Measurements from ENCODE around the gene CYRIA.

CYRIA gene

DNA sequence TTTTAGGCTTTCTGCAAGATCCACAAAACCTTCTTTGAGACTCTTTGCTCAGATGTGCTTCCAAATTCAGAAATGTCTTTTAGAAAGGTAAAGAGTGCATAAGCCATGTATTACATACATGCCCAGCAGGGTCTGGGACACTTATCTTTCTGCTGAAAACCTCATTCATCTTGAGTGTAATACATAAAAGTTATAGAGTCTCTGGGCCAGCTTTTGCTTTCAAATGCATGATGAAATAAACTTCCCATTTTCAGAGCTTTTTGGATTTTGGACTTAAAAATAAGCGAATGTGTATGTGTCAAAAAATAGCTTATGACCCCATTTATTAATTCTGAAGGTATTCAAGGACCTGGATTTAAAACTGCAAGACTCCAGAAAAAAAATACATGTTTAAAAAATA lies 8.0 kb downstream of the CYRIA start:
- DNase-seq (ENCODE audit: low read depth), result no peak
- TF ChIP-seq, protein P1, sequence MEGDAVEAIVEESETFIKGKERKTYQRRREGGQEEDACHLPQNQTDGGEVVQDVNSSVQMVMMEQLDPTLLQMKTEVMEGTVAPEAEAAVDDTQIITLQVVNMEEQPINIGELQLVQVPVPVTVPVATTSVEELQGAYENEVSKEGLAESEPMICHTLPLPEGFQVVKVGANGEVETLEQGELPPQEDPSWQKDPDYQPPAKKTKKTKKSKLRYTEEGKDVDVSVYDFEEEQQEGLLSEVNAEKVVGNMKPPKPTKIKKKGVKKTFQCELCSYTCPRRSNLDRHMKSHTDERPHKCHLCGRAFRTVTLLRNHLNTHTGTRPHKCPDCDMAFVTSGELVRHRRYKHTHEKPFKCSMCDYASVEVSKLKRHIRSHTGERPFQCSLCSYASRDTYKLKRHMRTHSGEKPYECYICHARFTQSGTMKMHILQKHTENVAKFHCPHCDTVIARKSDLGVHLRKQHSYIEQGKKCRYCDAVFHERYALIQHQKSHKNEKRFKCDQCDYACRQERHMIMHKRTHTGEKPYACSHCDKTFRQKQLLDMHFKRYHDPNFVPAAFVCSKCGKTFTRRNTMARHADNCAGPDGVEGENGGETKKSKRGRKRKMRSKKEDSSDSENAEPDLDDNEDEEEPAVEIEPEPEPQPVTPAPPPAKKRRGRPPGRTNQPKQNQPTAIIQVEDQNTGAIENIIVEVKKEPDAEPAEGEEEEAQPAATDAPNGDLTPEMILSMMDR (IDR thresholded peaks at IDR 0.05; ENCODE audit: insufficient read depth, low read depth, low read length, missing control alignments), result no peak
- H3K4me3 ChIP-seq (ENCODE audit: low read depth, low read length), result no peak overlapping the region

DNA sequence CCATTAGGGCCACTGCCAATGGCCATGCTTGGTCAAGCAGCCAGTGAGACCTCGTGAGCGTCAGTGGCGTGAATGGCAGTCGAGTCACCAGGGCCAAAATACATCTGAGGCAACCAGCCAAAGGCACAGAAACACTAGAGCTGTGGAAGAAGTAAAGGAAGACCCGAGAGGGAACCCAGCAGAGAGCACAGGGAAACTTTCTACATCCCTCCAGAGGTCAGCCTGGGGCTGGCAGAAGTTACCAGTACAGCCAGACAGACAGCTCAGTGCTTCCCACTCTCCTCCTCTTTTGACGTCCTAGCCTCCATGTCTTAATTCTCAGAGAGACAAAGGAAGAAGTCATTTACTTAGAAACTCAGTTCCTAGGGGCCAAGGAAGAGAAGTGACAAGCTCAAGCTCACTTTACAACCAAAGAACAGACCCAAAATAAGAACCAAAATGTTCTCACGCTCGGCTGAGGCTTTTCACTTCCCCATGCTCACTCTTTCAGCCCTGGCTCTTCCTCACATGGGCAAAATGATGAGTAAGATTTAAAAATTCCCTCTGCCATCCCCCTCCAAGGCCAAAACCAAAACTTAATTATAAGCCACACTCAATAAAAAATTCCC lies 8.7 kb downstream of the CYRIA start:
- H3K4me3 ChIP-seq (ENCODE audit: low read depth, low read length), result no peak overlapping the region
- TF ChIP-seq, protein P1 (IDR thresholded peaks at IDR 0.05; ENCODE audit: insufficient read depth, low read depth, low read length, missing control alignments), result no peak
- peak; percentile 85 for DNase-seq (ENCODE audit: low read depth)

DNA sequence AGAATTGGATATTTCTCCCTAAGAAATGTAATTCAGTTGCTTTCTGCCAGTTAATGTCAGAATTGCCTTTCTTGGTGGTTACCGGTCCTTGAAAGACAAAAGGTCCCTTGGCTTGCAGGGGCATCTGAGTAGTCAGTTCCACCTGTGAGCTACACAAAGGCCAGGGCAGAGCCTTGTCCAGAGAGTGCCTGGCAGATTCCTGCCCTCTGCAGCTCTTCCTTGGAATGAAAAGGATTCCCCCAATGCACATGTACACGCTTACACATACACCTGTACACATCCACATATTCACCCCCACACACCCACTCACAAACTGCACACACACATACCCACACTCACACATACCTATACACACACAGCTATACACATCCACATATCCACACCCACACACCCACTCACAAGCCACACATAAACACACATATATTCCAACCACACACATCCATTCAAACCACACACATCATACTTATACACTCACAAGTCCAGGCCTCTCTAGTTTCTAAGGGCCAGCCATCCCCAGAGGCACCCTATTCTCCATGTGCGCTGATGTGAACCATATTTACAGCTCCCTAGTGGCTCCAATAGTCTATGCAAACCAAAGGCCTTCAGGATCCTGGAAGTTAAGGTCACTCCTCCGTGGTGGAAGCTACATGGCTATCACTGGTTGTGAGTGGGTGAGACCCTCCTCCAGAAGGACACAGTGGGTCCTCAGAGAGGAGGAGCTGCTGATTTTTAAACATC lies 9.6 kb downstream of the CYRIA start:
- TF ChIP-seq, protein P1 (IDR thresholded peaks at IDR 0.05; ENCODE audit: insufficient read depth, low read depth, low read length, missing control alignments), result no peak
- no peak for DNase-seq (ENCODE audit: low read depth)
- H3K4me3 ChIP-seq (ENCODE audit: low read depth, low read length), result no peak overlapping the region

DNA sequence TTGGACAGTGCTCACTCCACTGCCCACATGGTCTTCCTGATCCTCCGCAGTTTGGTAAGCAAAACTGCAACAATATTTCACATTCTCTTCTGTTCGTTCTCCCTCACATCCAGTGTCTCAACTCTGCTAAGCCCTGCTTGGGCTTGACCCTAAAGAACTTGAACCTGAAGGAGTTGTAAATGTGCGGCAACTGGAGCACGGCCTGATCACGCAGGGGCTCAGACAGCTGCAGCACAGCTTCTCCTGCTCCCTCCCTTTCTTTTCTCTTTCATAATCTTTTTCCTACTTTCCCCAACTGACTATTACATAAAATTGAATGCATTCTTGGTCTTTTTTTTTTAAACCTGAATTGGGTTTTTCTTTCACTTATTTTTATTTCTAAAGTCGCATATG lies 10.2 kb downstream of the CYRIA start:
- DNase-seq (ENCODE audit: low read depth), result no peak
- TF ChIP-seq, protein P1 (IDR thresholded peaks at IDR 0.05; ENCODE audit: insufficient read depth, low read depth, low read length, missing control alignments), result no peak
- no peak overlapping the region for H3K4me3 ChIP-seq (ENCODE audit: low read depth, low read length)

DNA sequence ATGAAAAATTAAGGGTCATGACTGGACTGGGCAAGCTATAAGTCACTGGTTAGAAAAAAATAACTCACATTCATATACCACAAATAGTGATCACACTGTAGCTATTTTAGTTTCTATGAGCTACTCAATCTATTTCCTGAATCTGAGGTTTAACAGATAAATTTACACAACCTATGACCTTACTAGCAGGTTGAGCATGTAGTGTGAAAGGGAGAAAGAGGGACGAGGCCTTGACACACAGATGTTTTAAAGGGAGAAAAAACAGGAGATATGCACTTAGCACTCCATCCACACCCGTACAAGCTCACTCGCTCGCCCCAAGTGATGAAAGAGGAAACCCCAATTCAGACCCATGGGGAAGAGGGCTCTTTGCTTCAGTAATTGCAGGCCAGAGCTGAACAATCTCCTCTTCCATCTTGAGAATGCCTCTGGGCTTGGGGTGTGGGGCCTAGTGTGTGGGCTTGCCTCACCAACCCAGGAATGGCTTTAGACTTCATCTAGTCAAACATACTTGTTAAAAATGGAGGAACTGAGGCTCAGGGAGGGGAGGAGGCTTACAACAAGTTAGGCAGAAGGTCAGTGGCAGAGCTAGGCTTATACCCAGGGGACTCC lies 10.7 kb downstream of the CYRIA start:
- H3K4me3 ChIP-seq (ENCODE audit: low read depth, low read length), result no peak overlapping the region
- DNase-seq (ENCODE audit: low read depth), result peak; percentile 32
- TF ChIP-seq, protein P1 (IDR thresholded peaks at IDR 0.05; ENCODE audit: insufficient read depth, low read depth, low read length, missing control alignments), result no peak

DNA sequence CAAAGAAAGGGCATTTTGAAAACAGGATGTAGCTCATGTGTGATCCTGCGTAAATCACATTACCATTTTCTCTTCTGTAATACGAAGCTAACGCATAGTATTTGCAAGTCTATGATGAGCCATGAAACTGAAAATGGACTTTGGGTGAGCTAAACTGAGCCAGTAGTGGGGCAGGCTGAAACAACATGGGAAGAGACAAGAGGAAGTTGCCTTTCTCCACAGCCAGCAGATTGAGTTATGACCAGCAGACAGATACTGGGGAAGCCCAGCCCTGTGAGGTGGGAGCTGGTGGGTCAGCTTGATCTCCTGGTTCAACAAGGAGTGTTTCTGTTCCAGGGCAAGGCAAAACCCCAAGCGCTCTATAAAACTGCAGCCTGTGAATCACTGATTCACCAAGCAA lies 11.8 kb downstream of the CYRIA start:
- TF ChIP-seq, protein P1 (IDR thresholded peaks at IDR 0.05; ENCODE audit: insufficient read depth, low read depth, low read length, missing control alignments), result no peak
- H3K4me3 ChIP-seq (ENCODE audit: low read depth, low read length), result no peak overlapping the region
- peak; percentile 83 for DNase-seq (ENCODE audit: low read depth)
